ENCODE measurements around the gene MTRR. TPM values are rescaled to one million over a fixed set of nuclear protein-coding genes. Genes with fewer than 3 reads are reported as not detected.

MTRR gene
- total RNA-seq, 1 experiment from 2014 or later: 46.9 TPM

- CTCF ChIA-PET: interaction anchor here (0.6 kb wide), 1 partner anchor 32 kb away, joined by 3 read pairs; no protein-coding TSS in a partner anchor
- Mint-ChIP-seq H3K36me3 (peaks cover 60% of the 10 kb centered on the region), H3K9me3 (no peaks in the 10 kb centered on the region), H3K27ac (no peak overlapping the region), H3K4me1 (no peaks in the 10 kb centered on the region), H3K4me3 (no peak overlapping the region), H3K27me3 (ENCODE audit: low read depth) (no peaks in the 10 kb centered on the region)
- TF ChIP-seq FOXK1 (CRISPR knock-in tag; IDR thresholded peaks at IDR 0.05): no peak
- no peak for TF ChIP-seq FOXJ3 (CRISPR knock-in tag; IDR thresholded peaks at IDR 0.05; ENCODE audit: borderline replicate concordance)
- no peak for TF ChIP-seq ZNF317 (CRISPR knock-in tag; IDR thresholded peaks at IDR 0.05; ENCODE audit: borderline replicate concordance, low read depth)
- TF ChIP-seq ZNF219 (CRISPR knock-in tag; IDR thresholded peaks at IDR 0.05; ENCODE audit: borderline replicate concordance): no peak
- TF ChIP-seq NFE2L1 (CRISPR knock-in tag; IDR thresholded peaks at IDR 0.05): no peak
- TF ChIP-seq ZSCAN18 (CRISPR knock-in tag; IDR thresholded peaks at IDR 0.05): no peak
- no peak for TF ChIP-seq USF2 (CRISPR knock-in tag; IDR thresholded peaks at IDR 0.05)
- no peak for TF ChIP-seq MAX (CRISPR knock-in tag; IDR thresholded peaks at IDR 0.05)
- no peak for TF ChIP-seq ARID4B (CRISPR knock-in tag; IDR thresholded peaks at IDR 0.05; ENCODE audit: borderline replicate concordance)
- no peak for TF ChIP-seq OVOL2 (CRISPR knock-in tag; IDR thresholded peaks at IDR 0.05; ENCODE audit: borderline replicate concordance)
- ATAC-seq (no peak), DNase-seq (ENCODE audit: low spot score) (no peak)
- POLR2A ChIA-PET: no interaction called here
Observed at GRCh38 chr5:7888901-7889300, 20.0 kb downstream of the MTRR start.

- no peak overlapping the region for H3K27ac Mint-ChIP-seq
- no peaks in the 10 kb centered on the region for H3K4me1 Mint-ChIP-seq
- POLR2A ChIA-PET: no interaction called here
- no peak for DNase-seq (ENCODE audit: low spot score)
- no peaks in the 10 kb centered on the region for H3K27me3 Mint-ChIP-seq (ENCODE audit: low read depth)
- CTCF ChIA-PET: no interaction called here
- H3K36me3 Mint-ChIP-seq: peaks cover 75% of the 10 kb centered on the region
- H3K4me3 Mint-ChIP-seq: no peak overlapping the region
- no peak for ATAC-seq
- H3K9me3 Mint-ChIP-seq: no peaks in the 10 kb centered on the region
- TF ChIP-seq PRDM15 (CRISPR knock-in tag; IDR thresholded peaks at IDR 0.05): no peak
- no peak for TF ChIP-seq ATF6 (CRISPR knock-in tag; IDR thresholded peaks at IDR 0.05)
- no peak for TF ChIP-seq CTCF (IDR thresholded peaks at IDR 0.05)
- no peak for TF ChIP-seq MXD4 (CRISPR knock-in tag; IDR thresholded peaks at IDR 0.05; ENCODE audit: borderline replicate concordance)
- TF ChIP-seq RELA (CRISPR knock-in tag; IDR thresholded peaks at IDR 0.05; ENCODE audit: borderline replicate concordance): no peak
- no peak for TF ChIP-seq ZNF281 (CRISPR knock-in tag; IDR thresholded peaks at IDR 0.05)
- no peak for TF ChIP-seq EMX1 (CRISPR knock-in tag; IDR thresholded peaks at IDR 0.05)
Observed at GRCh38 chr5:7894439-7894838, 25.5 kb downstream of the MTRR start.

All from WTC11 (cell line).